NCI-H2196 treated with DMSO at 0.1 percent for 48 hours (cell line): Measurements from ENCODE around the gene PAPSS2.

ENCODE experiments used
- DNase-seq: peaks from one replicate; lab custom pipeline; 2025; ENCODE audit not compliant: unreplicated experiment; lab: John Stamatoyannopoulos, UW

Gene PAPSS2

DNA sequence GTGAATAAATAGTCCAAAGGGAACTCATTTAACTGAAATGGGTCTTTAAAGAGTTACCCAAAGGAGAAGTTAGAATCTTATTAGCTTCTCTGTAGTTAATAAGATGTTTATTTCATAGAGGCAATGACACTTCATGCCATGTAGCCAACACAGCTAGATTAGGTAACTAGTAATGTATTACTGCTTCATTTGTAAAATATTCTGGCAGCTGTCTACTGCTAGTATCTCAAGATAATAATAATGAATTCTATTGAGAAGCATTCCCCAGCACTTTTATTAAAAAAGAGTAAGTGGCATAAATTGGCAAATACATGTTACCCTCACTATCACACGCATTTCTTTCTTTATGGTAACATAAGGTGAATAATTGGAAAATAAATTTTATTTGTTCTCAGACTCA lies 10.1 kb downstream of the PAPSS2 start:
- no peak for DNase-seq

GRCh38 chr10:87670586-87670985 lies 10.9 kb downstream of the PAPSS2 start:
- DNase-seq, result no peak

GRCh38 chr10:87671139-87671815 lies 11.6 kb downstream of the PAPSS2 start:
- no peak for DNase-seq

- DNase-seq, result no peak
Observed at GRCh38 chr10:87672551-87672950, 12.9 kb downstream of the PAPSS2 start.

GRCh38 chr10:87674943-87675342 lies 15.3 kb downstream of the PAPSS2 start:
- no peak for DNase-seq

GRCh38 chr10:87675396-87676376 lies 16.0 kb downstream of the PAPSS2 start:
- DNase-seq, result no peak

DNA sequence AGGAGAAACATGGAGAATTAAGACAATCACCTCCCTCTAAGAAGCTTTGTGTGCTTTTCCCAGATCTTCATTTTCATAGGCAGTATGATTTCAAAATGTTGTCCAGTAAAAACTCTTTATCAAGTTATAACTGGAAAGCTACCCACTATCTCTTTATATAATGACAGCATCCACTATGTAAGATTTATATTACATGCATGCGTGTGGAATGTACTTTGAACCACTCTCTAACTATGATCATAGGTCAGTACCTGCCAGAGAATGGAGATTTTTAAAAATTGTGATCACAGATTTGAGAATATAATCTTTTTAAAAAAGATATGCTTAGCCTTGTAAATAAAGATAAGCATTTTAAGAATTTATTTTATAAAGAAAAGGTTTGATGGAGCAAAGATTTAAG lies 17.9 kb downstream of the PAPSS2 start:
- DNase-seq, result no peak

- DNase-seq, result no peak
Observed at GRCh38 chr10:87678302-87678701, 18.6 kb downstream of the PAPSS2 start.

GRCh38 chr10:87683356-87683755 lies 23.7 kb downstream of the PAPSS2 start:
- DNase-seq, result no peak

DNA sequence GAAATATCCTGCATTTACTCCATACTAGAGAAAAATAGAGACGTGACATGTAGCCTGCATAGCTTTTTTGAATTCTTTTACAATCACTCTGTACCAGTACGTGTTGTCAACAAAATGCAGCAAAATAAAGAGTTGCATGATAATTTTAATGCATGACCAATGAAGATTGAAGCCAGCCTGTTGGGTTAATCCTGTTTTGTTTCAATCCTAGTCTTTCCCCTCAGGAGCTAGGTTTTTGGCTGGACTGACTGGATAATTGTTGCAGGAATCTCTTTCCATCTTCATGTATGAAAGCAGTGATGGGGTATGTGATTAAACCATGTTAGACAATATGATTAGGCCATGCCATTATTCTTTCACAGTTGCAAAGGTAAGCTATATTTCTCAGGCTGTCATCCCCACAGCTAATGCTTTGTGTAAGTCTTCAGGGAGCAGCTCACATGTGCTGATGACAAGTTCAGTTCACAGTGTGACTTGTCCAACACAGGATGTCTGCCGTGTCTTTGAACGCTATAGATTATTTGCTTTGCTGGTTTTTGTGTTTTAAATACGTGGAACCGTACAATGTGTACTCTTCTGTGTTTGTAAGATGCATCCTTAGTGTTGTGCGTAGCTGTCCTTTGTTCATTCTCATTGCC lies 24.4 kb downstream of the PAPSS2 start:
- DNase-seq, result no peak

DNA sequence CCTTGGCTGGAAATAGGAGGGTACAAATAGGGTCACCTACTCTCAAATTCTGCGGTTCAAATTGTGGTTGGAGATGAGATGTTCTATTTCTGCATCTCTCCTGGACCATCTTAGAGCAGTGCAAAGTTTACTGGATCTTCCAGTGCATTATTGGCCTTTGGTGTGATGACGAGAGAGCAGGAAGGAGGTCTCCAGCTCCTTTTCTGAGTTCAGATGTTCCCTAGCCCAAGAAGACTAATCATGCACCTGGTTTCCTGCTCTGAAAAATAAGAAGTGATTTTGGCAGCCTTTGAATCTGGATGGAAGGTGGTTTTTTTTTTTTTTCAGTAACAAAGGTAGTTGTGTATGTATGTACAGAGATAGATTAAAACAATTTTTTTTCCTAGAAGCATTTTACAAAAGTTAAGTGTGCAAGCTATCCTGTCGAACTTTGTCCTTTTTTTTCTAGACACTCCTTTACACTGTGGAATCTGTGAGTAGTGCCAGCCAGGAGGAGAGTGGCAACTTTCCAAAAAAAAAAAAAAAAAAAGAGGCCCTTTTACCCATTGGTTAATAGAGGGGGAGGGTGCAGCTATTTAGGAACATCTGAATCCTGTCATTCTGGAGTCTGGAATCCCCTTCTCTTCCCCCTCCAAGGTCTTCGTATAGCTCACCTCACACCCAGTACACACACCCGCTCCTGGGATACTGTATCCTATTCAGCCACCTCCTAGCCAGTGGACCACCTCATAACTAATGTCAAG lies 26.3 kb downstream of the PAPSS2 start:
- no peak for DNase-seq

GRCh38 chr10:87691506-87692070 lies 31.9 kb downstream of the PAPSS2 start:
- no peak for DNase-seq

GRCh38 chr10:87692956-87693484 lies 33.3 kb downstream of the PAPSS2 start:
- no peak for DNase-seq

DNA sequence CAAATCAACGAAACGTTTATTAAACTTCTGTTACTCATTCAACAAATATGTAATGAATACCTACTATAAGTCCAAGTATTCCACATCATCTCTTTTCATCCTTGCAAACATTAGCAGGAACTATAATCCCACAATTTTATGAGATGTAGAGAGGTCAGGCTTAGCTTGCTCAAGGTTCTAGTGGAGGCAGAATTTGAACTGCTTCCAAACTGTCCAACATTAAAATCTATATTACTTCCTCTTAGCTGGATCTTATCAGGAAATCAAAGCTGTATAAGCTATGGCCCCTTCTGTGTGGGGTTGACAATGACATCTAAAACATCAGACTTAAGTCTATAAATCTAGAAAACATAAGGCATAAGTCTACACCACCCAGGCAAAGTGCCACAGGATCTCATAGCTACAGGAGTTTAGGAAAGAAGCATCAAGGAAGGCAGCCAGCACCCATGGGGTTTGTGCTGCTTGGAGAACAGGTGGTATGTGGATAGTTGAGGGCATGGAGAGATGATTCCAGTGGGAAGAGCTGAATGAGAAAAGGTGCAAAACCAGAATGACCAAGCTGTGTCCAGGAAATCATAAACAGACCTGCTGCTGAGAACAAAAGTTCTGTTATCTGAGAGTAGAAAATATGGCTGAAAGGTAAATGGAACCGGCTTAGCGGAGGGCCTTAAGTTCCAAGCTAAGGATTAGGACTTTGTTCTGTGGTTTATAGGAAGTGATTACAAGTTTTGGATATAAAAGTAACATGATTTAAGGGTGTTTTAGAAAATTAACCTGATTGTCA lies 34.5 kb downstream of the PAPSS2 start:
- DNase-seq, result no peak

DNA sequence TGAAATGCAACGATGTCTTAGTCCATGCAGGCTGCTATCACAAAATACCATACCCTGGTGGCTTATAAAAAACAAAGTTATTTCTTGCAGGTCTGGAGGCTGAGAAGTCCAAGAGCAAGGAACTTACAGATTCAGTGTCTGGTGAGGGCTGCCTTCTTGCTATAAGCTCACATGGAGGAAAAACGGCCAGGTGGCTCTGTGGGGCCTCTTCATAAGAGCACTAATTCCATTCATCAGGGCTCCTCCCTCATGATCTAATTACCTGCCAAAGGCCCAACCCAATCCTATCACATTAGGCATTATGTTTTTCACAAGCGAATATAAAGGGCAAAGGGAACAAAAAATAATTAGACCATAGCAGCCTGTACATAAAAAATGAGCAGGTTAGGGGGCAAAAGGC lies 35.4 kb downstream of the PAPSS2 start:
- no peak for DNase-seq

- DNase-seq, result no peak
Observed at GRCh38 chr10:87696922-87697745, 37.5 kb downstream of the PAPSS2 start.

- no peak for DNase-seq
Observed at GRCh38 chr10:87700031-87700796, 40.5 kb downstream of the PAPSS2 start.
